ENCODE measurements around the gene UVRAG.

UVRAG gene

DNA sequence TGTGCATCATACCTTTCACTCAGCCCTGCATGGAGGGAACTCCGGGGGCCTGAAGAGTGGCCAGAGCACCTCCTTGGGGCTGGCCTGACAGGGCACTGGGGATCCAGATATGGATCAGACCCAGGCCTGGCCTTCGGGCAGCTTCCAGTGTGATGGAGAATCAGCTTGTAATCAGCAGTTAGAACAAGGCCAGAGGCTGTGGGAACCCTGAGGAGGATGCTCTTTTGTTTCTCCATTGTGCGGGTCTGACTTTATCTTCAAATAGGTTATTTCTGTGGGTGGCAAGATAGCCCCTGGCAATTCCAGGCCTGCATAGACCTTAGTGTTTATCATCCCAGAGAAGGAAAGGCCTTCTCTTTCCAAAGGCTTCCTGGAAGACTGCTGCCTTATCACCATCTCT lies 34.1 kb upstream of the UVRAG start:
- H3K27me3 ChIP-seq (ENCODE audit: insufficient read depth, poor library complexity, severe bottlenecking): no peaks in the 10 kb centered on the region
- H3K4me3 ChIP-seq (replicated peaks; ENCODE audit: insufficient read depth, low read length): no peak overlapping the region
- TF ChIP-seq, protein P1, sequence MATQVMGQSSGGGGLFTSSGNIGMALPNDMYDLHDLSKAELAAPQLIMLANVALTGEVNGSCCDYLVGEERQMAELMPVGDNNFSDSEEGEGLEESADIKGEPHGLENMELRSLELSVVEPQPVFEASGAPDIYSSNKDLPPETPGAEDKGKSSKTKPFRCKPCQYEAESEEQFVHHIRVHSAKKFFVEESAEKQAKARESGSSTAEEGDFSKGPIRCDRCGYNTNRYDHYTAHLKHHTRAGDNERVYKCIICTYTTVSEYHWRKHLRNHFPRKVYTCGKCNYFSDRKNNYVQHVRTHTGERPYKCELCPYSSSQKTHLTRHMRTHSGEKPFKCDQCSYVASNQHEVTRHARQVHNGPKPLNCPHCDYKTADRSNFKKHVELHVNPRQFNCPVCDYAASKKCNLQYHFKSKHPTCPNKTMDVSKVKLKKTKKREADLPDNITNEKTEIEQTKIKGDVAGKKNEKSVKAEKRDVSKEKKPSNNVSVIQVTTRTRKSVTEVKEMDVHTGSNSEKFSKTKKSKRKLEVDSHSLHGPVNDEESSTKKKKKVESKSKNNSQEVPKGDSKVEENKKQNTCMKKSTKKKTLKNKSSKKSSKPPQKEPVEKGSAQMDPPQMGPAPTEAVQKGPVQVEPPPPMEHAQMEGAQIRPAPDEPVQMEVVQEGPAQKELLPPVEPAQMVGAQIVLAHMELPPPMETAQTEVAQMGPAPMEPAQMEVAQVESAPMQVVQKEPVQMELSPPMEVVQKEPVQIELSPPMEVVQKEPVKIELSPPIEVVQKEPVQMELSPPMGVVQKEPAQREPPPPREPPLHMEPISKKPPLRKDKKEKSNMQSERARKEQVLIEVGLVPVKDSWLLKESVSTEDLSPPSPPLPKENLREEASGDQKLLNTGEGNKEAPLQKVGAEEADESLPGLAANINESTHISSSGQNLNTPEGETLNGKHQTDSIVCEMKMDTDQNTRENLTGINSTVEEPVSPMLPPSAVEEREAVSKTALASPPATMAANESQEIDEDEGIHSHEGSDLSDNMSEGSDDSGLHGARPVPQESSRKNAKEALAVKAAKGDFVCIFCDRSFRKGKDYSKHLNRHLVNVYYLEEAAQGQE (IDR thresholded peaks at IDR 0.05; ENCODE audit: insufficient replicate concordance, low read depth): no peak
- TF ChIP-seq POLR2AphosphoS5 (IDR thresholded peaks at IDR 0.05; ENCODE audit: low read depth) (no peak), GABPA (IDR thresholded peaks at IDR 0.05; ENCODE audit: low read depth) (no peak), SPI1 (IDR thresholded peaks at IDR 0.05; ENCODE audit: borderline replicate concordance, low read depth) (no peak)
- TF ChIP-seq, protein P2, sequence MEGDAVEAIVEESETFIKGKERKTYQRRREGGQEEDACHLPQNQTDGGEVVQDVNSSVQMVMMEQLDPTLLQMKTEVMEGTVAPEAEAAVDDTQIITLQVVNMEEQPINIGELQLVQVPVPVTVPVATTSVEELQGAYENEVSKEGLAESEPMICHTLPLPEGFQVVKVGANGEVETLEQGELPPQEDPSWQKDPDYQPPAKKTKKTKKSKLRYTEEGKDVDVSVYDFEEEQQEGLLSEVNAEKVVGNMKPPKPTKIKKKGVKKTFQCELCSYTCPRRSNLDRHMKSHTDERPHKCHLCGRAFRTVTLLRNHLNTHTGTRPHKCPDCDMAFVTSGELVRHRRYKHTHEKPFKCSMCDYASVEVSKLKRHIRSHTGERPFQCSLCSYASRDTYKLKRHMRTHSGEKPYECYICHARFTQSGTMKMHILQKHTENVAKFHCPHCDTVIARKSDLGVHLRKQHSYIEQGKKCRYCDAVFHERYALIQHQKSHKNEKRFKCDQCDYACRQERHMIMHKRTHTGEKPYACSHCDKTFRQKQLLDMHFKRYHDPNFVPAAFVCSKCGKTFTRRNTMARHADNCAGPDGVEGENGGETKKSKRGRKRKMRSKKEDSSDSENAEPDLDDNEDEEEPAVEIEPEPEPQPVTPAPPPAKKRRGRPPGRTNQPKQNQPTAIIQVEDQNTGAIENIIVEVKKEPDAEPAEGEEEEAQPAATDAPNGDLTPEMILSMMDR (IDR thresholded peaks at IDR 0.05; ENCODE audit: insufficient read depth, low read length): no peak
- no peak for DNase-seq (ENCODE audit: low read depth in 1 of 2, low spot score in 1 of 2)
- H3K27ac ChIP-seq (replicated peaks): no peak overlapping the region

DNA sequence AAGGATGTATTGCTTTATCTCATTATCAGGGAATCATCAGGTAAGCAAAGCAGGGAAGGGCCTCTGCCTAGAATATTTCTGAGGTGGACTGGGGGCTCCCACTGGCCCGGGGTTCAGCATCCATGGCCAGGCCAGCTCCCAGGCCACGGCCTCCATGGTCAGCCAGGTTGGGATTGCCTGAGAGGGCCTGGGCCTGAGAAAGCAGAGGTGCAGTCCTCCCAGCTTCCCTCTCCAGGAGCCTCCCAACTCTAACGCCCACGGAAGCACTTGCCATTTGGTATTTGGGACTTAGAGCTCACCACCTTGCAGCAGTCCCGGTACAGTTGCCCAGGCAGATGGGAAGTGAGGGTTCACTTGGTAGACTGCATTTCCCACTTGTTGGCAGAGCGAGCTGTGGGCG lies 33.7 kb upstream of the UVRAG start:
- no peak overlapping the region for H3K27ac ChIP-seq (replicated peaks)

DNA sequence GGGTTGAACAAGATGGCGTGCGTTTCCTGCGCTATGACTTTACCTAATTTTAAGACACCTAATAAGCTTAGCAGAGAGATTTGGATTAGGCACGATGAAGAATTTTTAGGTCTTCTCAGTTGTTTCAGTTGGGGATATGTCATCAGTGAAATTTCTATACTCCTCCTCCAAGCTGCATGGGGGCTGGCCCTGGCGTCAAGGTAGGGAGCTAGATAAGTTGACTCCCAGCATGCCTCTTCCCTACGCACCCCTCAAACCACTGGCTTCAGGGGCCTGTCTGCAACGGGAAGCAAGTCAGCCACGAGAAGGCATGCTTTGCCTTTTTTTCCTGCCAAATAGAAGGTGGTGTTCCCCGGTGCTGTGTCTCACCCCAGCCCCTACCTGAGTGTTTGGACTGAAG lies 33.2 kb upstream of the UVRAG start:
- Histone ChIP-seq H3K4me3 (replicated peaks; ENCODE audit: insufficient read depth, low read length) (no peak overlapping the region), H3K27ac (replicated peaks) (no peak overlapping the region), H3K27me3 (ENCODE audit: insufficient read depth, poor library complexity, severe bottlenecking) (no peaks in the 10 kb centered on the region)
- TF ChIP-seq, protein P1 (IDR thresholded peaks at IDR 0.05; ENCODE audit: insufficient replicate concordance, low read depth): no peak
- no peak for TF ChIP-seq GABPA (IDR thresholded peaks at IDR 0.05; ENCODE audit: low read depth)
- TF ChIP-seq SPI1 (IDR thresholded peaks at IDR 0.05; ENCODE audit: borderline replicate concordance, low read depth): no peak
- TF ChIP-seq, protein P2 (IDR thresholded peaks at IDR 0.05; ENCODE audit: insufficient read depth, low read length): no peak
- no peak for TF ChIP-seq POLR2AphosphoS5 (IDR thresholded peaks at IDR 0.05; ENCODE audit: low read depth)
- DNase-seq (ENCODE audit: low read depth in 1 of 2, low spot score in 1 of 2): no peak

More for the DNA sequence above, 33.7 kb upstream of the UVRAG start:
- no peak for DNase-seq (ENCODE audit: low read depth in 1 of 2, low spot score in 1 of 2)
- no peaks in the 10 kb centered on the region for H3K27me3 ChIP-seq (ENCODE audit: insufficient read depth, poor library complexity, severe bottlenecking)
- TF ChIP-seq, protein P2 (IDR thresholded peaks at IDR 0.05; ENCODE audit: insufficient read depth, low read length): no peak
- TF ChIP-seq, protein P1 (IDR thresholded peaks at IDR 0.05; ENCODE audit: insufficient replicate concordance, low read depth): no peak
- no peak for TF ChIP-seq SPI1 (IDR thresholded peaks at IDR 0.05; ENCODE audit: borderline replicate concordance, low read depth)
- H3K4me3 ChIP-seq (replicated peaks; ENCODE audit: insufficient read depth, low read length): no peak overlapping the region

All from HL-60 (cell line).